GM12878 (cell line): Measurements from ENCODE around the gene PDE6B. TPM values are rescaled to one million over a fixed set of nuclear protein-coding genes. Genes with fewer than 3 reads are reported as not detected.

Experiments
- CBFB ChIP-seq: IDR thresholded peaks from 2 replicates; pipeline ENCODE4 v1.6.1; 2016; ENCODE audit warnings: antibody characterized with exemption, low read depth
- CBX5 ChIP-seq: sonication (generic); IDR thresholded peaks from 2 replicates; pipeline ENCODE4 v1.6.1; 2016; ENCODE audit warnings: low read depth, moderate library complexity, mild to moderate bottlenecking, inconsistent platforms
- CHD2 ChIP-seq: IDR thresholded peaks from 2 replicates; pipeline ENCODE4 v1.6.1; 2011; ENCODE audit warnings: low read depth, low read length, improper control_type of control experiment, borderline replicate concordance
- EED ChIP-seq: sonication (generic); IDR thresholded peaks from 2 replicates; pipeline ENCODE4 v1.6.1; 2016; ENCODE audit warnings: antibody characterized with exemption, low read depth
- EZH2 ChIP-seq: IDR thresholded peaks from 2 replicates; pipeline ENCODE4 v1.6.1; 2012; ENCODE audit warnings: low read depth, mild to moderate bottlenecking, control low read depth, inconsistent platforms, low read length, borderline replicate concordance; ENCODE audit not compliant: control insufficient read depth
- GATAD2B ChIP-seq: fragments of 450-650 bp; conservative IDR thresholded peaks from 2 replicates; pipeline ENCODE4 v1.6.1; 2017; ENCODE audit warnings: low read depth, mild to moderate bottlenecking, moderate library complexity
- KAT2A ChIP-seq: conservative IDR thresholded peaks from 2 replicates; pipeline ENCODE4 v1.6.1; 2011; ENCODE audit warnings: low read depth, low read length; ENCODE audit not compliant: control insufficient read depth
- LARP7 ChIP-seq: fragments of 450-650 bp; IDR thresholded peaks from 2 replicates; pipeline ENCODE4 v1.6.1; 2017; ENCODE audit warnings: mild to moderate bottlenecking
- MAX ChIP-seq: IDR thresholded peaks from 2 replicates; pipeline ENCODE4 v1.6.1; 2012; ENCODE audit warnings: low read depth, low read length, improper control_type of control experiment
- MEF2A ChIP-seq: IDR thresholded peaks from 2 replicates; pipeline ENCODE4 v1.6.1; 2011; ENCODE audit warnings: low read depth, mild to moderate bottlenecking, low read length, moderate library complexity; ENCODE audit not compliant: insufficient read depth
- NBN ChIP-seq: fragments of 450-650 bp; IDR thresholded peaks from 2 replicates; pipeline ENCODE4 v1.6.1; 2016
- NFXL1 ChIP-seq: fragments of 450-650 bp; IDR thresholded peaks from 2 replicates; pipeline ENCODE4 v1.6.1; 2017; ENCODE audit warnings: antibody characterized with exemption, mild to moderate bottlenecking, borderline replicate concordance
- NFYA ChIP-seq: IDR thresholded peaks from 2 replicates; pipeline ENCODE4 v1.6.1; 2011; ENCODE audit warnings: low read depth, mild to moderate bottlenecking, low read length, improper control_type of control experiment, borderline replicate concordance
- PKNOX1 ChIP-seq: fragments of 450-650 bp; IDR thresholded peaks from 2 replicates; pipeline ENCODE4 v1.6.1; 2016; ENCODE audit warnings: mild to moderate bottlenecking
- POLR2AphosphoS2 ChIP-seq: IDR thresholded peaks from 2 replicates; pipeline ENCODE4 v1.6.1; 2011; ENCODE audit warnings: low read depth, mild to moderate bottlenecking, low read length, improper control_type of control experiment, moderate library complexity
- POLR2AphosphoS5 ChIP-seq: IDR thresholded peaks from 2 replicates; pipeline ENCODE4 v1.6.1; 2011; ENCODE audit warnings: mild to moderate bottlenecking, low read length, inconsistent platforms
- RELB ChIP-seq: fragments of 450-650 bp; IDR thresholded peaks from 2 replicates; pipeline ENCODE4 v1.6.1; 2017; ENCODE audit warnings: low read depth, mild to moderate bottlenecking, moderate library complexity
- SIN3A ChIP-seq: IDR thresholded peaks from 2 replicates; pipeline ENCODE4 v1.6.1; 2012; ENCODE audit warnings: low read depth, low read length, improper control_type of control experiment
- SIX5 ChIP-seq: IDR thresholded peaks from 2 replicates; pipeline ENCODE4 v1.6.1; 2011; ENCODE audit warnings: mild to moderate bottlenecking, low read depth, low read length, moderate library complexity; ENCODE audit not compliant: severe bottlenecking
- SP1 ChIP-seq: IDR thresholded peaks from one replicate; pipeline ENCODE4 v1.6.1; 2011; ENCODE audit warnings: low read depth, low read length
- SREBF2 ChIP-seq: IDR thresholded peaks from 2 replicates; pipeline ENCODE4 v1.6.1; 2012; ENCODE audit warnings: mild to moderate bottlenecking, low read length
- SRF ChIP-seq, 2 experiments: IDR thresholded peaks; 2 replicates each; pipeline ENCODE4 v1.6.1; 2011; ENCODE audit warnings: low read depth in 2 of 2, low read length in 2 of 2, mild to moderate bottlenecking in 1 of 2, moderate library complexity in 1 of 2
- SUPT20H ChIP-seq: IDR thresholded peaks from 2 replicates; pipeline ENCODE4 v1.6.1; 2011; ENCODE audit warnings: low read depth, mild to moderate bottlenecking, low read length, moderate library complexity, borderline replicate concordance; ENCODE audit not compliant: control insufficient read depth
- YY1 ChIP-seq: IDR thresholded peaks from 2 replicates; pipeline ENCODE4 v1.6.1; 2011; ENCODE audit warnings: low read depth, mild to moderate bottlenecking, low read length
- polyA plus RNA-seq, 11 experiments: library from polyadenylated mRNA; depleted of rRNA in 4 of 11; unstranded in 6 of 11; stranded (reverse) in 5 of 11; fragments of >200 nt; fragmentation: Nextera tagmentation in 4 of 11; fragmentation: Illumina TruSeq in 1 of 11; extraction: Ambion mirVana in 4 of 11; extraction: Trizol in 1 of 11; gene quantifications; 1 replicate in 1 of 11; 2 replicates in 10 of 11; pipeline versions ENCODE4 v1.2.1 to v1.2.3, GENCODE V29; 2011 to 2016; ENCODE audit warnings: inconsistent platforms in 2 of 11, missing spikeins in 2 of 11, low read depth in 1 of 11
- total RNA-seq, 4 experiments: library from RNA; depleted of rRNA in 3 of 4; stranded (reverse); fragments of >200 nt in 3 of 4; fragmentation: Illumina TruSeq in 1 of 4; extraction: Trizol in 1 of 4; gene quantifications; 2 replicates each; pipeline versions ENCODE4 v1.2.1 to v1.2.3, GENCODE V29; 2013 to 2021
- TF ChIP-seq, protein P1 (sequence below): IDR thresholded peaks from 2 replicates; pipeline ENCODE4 v1.6.1; 2011; ENCODE audit warnings: borderline replicate concordance, low read depth, mild to moderate bottlenecking, moderate library complexity, mixed read lengths, low read length; ENCODE audit not compliant: insufficient read depth; ENCODE audit errors: extremely low read length
- TF ChIP-seq, protein P2 (sequence below): IDR thresholded peaks from 2 replicates; pipeline ENCODE4 v1.6.1; 2012; ENCODE audit warnings: low read depth, low read length, improper control_type of control experiment

PDE6B gene
- total and polyA plus RNA-seq, 10 of the 15 experiments (the other 5 are each of a cell fraction or from before 2014, with no cell fraction given) = 2.6 to 6.4 (median 3.8) TPM

DNA sequence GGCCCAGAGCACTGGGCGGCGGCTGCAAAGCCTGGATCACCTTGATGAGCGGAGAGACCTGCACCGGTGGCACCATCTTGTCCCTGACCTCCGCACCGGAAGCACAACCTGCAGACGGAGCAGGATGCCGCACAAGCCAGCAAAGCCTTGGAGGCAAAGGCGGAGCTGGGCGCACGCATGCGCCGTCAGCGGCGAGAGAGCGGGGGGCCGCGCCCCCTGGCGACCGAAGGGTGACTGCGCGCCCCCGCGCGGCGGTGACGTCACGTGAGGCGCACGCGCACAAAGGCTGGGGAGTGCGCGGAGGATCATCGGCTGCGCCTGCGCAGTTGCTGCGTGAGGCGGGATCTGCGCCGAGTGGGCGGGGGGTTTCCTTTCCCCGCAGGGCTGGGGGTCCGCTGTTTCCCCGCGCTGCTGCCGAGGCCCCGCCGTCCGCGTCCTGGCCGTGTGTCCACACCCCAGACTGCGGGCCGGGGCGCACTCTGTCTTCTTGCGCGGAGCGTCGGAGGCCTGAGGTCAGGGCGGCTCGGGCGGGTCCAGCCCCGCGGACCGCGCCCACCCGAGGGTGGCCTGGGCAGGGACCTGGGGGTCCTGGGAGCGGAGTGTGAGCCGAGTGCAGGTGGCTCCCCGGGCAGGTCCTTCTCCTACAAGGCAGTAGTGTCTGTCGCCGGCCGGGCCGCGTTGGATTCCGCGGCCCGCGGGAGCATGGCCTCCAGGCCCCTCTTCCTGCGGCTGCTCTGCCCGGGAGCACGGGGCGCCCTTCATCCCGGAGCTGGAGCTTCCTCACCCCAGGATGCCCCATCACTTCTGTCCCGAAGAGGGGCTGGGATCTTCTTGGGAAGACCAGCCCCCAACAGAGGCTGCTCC, 49.0 kb downstream of the PDE6B start, which contains the start of the genes ATP5ME and MYL5 (continued):
- TF ChIP-seq CBFB (0 out of 2 replicates have a peak, but pooled peaks have one; percentile 5), MAX (peak; percentile 62), LARP7 (peak; percentile 95), SIX5 (peak; percentile 50), NBN (peak; percentile 96), SP1 (peak; percentile 59), CBX5 (no peak), MEF2A (no peak), YY1 (peak; percentile 96), NFYA (no peak), EZH2 (no peak), NFXL1 (no peak), PKNOX1 (peak; percentile 11; the same call in 1 of the 2 replicates), POLR2AphosphoS5 (peak; percentile 91), CHD2 (peak; percentile 62; the same call in 1 of the 2 replicates), SUPT20H (no peak), RELB (peak; percentile 88), KAT2A (no peak), POLR2AphosphoS2 (peak; percentile 66; the same call in 1 of the 2 replicates), SRF (IDR thresholded peaks at IDR 0.05; ENCODE audit: low read depth in 2 of 2, low read length in 2 of 2) (no peak), SIN3A (no peak), EED (0 out of 2 replicates have a peak, but pooled peaks have one; percentile 7), GATAD2B (peak; percentile 98), SREBF2 (no peak)
- TF ChIP-seq, protein P1, sequence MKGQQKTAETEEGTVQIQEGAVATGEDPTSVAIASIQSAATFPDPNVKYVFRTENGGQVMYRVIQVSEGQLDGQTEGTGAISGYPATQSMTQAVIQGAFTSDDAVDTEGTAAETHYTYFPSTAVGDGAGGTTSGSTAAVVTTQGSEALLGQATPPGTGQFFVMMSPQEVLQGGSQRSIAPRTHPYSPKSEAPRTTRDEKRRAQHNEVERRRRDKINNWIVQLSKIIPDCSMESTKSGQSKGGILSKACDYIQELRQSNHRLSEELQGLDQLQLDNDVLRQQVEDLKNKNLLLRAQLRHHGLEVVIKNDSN = no peak
- TF ChIP-seq, protein P2, sequence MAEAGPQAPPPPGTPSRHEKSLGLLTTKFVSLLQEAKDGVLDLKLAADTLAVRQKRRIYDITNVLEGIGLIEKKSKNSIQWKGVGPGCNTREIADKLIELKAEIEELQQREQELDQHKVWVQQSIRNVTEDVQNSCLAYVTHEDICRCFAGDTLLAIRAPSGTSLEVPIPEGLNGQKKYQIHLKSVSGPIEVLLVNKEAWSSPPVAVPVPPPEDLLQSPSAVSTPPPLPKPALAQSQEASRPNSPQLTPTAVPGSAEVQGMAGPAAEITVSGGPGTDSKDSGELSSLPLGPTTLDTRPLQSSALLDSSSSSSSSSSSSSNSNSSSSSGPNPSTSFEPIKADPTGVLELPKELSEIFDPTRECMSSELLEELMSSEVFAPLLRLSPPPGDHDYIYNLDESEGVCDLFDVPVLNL = no peak
